Inflammatory macrophage treated with lipopolysaccharide for 4 hours (primary cell): ENCODE data around the gene NPHS1.
"Not testable (repeated sequence)": the region's sequence is repeated elsewhere in the genome, so short reads cannot be mapped to it uniquely, and the experiment has no call there.

ENCODE experiments used
- DNase-seq: peaks from one replicate; pipeline ENCODE4 v3.0.0-alpha.2; 2020

The NPHS1 gene

GRCh38 chr19:35811317-35812219 lies 40.7 kb downstream of the NPHS1 start:
- no peak for DNase-seq

- DNase-seq, result no peak
Measured at GRCh38 chr19:35807633-35808032, 44.7 kb downstream of the NPHS1 start.

GRCh38 chr19:35806597-35806996 lies 45.7 kb downstream of the NPHS1 start:
- no peak for DNase-seq

GRCh38 chr19:35805526-35806102 lies 46.7 kb downstream of the NPHS1 start:
- DNase-seq, result no peak

GRCh38 chr19:35801828-35802227 lies 50.5 kb downstream of the NPHS1 start:
- no peak for DNase-seq

GRCh38 chr19:35797663-35798062 lies 54.6 kb downstream of the NPHS1 start:
- no peak for DNase-seq

- DNase-seq, result no peak
Measured at GRCh38 chr19:35796645-35797542, 55.4 kb downstream of the NPHS1 start.

GRCh38 chr19:35795564-35795963 lies 56.7 kb downstream of the NPHS1 start:
- DNase-seq, result not testable (repeated sequence)

GRCh38 chr19:35793381-35794165 lies 58.7 kb downstream of the NPHS1 start:
- no peak for DNase-seq

- DNase-seq, result no peak
Measured at GRCh38 chr19:35792888-35793287, 59.4 kb downstream of the NPHS1 start.

GRCh38 chr19:35792312-35792711 lies 60.0 kb downstream of the NPHS1 start:
- no peak for DNase-seq

DNA sequence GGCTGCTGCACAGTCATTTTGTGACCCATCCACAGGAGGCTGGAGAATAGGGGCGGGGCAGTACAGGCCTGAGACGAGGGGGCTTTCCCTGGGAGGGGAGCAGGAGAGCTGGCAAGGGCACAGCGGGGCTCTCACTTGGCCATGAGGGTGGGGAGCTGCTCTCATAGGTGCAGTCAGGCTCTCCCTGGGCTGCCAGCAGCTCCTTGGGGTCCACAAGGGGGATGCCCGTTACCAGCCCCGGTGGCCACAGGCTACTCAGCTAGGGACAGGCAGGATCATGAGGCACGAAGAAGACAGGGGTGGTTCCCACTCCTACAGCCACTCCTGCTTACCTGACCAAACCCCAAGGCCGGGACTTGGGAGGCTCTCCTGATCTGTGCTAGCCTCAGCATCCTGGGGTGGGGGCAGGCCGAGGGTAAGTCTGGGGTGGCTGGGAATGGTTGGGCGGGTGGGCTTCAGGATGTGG lies 60.5 kb downstream of the NPHS1 start:
- no peak for DNase-seq

DNA sequence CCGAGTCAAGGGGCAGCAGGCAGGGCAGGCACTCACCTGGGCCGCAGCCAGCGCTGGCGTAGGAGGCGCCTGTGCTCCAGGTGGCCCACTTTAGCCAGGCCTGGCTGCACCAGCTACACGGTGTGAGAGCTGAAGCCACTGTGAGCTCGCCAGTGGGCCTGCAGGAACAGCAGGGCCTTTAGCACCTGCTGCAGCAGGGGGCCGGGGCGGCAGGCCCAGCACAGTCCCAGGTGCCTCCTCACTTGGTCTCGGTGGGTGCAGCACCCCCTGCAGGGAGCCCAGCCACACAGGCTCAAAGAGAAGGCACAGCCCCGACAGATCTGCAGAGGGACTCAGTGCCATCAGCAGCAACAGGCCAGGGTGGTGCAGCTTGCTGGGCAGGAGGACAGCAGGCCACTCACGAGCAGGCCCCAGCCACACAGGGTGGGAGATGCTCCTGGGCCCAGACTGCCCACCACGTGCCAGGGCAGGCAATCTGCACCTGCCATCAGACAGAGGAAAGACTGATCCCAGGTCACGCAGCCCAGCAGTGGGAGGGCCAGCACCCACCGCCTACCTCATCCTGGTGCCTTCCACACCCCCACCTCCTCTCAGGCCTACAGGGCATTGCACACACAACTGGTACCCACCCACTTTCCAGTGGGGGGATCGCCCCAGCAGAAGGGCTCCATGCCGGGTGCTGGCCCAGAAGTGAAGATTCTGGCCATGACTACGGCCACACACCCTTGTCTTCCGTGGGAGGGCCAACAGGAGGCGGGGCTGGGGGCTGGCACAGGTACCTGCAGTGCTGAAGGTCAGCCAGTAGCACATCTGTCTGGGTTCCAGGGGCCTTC lies 61.1 kb downstream of the NPHS1 start:
- no peak for DNase-seq

DNA sequence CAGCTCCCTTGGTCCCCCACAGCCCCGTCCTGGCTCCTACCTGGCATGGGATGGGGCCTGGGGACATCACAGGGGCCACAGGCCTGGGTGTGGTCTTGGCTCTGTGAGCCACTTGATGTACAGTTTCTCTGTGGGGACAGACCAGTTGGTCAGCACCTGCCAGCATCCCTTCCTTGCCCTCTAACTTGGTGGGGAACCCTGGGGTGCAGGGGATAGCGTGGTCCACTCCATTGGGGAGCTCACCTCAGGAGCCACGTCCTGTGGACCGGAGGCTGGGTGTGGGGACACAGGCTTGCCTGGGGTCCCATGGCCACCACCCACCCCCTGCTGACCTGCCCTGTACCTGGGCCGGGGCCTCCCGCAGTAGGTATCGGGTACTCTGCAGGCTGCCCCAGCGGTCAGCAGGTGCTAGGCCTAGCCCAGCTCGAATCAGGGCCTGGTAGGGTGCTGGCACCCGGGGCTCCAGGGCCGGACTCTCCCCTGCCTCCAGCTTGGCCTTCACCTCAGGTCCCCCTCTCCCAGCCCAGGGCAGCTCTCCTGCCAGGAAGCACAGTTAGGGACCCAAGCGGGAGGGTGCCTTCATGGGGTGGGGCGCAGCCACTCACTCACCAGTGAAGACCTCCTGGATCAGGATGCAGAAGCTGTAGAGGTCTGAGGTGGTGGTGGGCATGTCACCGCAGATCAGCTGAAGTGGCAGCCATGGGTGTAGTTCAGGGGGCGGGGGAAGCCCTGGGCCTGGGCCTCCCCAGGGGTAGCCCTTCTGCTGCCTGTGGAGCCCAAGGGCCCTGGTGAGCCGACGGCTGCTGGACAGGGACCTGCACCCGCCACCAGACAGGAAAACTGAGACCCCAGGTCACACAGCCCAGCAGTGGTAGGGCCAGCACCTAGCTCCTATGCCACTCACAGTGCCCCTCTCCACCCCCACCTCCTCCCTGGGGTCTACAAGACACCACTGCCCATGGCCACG lies 62.0 kb downstream of the NPHS1 start:
- DNase-seq, result no peak

DNA sequence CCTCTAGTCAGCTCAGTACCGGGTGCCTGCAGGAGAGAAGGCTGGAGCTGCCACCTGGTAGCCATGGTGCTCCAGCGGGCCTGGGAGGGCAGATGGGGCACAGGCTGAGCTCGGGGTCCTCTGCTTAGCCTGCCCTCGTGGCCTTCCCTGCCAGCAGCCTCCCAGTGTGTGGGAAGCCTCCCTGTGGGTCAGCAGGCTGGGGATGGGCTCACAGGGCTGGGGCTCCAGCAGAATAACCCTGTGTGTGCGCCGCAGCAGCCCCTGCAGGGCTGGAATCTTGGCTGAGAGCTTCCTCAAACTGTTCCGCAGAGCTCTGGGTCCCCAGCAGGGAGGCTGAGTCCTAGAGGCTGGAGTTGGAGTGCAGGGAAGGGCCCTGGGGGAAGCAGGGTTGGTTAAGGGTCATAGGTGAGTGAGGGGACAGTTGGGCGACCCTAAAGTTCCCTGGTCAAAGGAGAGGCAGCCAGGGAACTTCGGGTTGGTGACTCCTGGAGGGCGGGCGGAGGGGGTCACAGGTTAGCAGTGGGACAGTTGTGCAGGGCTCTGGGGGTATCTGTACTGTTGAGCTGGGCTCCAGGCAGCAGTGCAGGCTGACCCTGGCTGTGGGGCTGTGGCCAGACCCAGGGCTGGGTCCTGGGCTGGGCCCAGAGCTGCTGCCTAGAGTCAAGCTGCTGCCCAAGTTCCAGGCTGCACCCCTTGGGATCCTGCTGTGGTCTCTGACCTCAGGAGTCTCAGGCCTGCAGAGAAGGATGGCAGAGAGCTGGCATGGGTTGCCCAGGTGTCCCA lies 62.9 kb downstream of the NPHS1 start:
- no peak for DNase-seq

- no peak for DNase-seq
Measured at GRCh38 chr19:35788205-35788960, 63.9 kb downstream of the NPHS1 start.

- no peak for DNase-seq
Measured at GRCh38 chr19:35787227-35787799, 65.0 kb downstream of the NPHS1 start.
